Thymus (tissue), 11 donors: Measurements from ENCODE around the gene XRCC4. TPM values are rescaled to one million over a fixed set of nuclear protein-coding genes. Genes with fewer than 3 reads are reported as not detected.

ENCODE experiments used
- DNase-seq, 9 donors: peaks; one replicate each; pipeline ENCODE4 v3.0.0-alpha.2; 2013; ENCODE audit warnings: low spot score in 9 of 9, low read depth in 6 of 9, missing footprints in 1 of 9
- H3K27ac ChIP-seq, 2 donors: one replicate each; pipeline ENCODE4 v1.5.1; 2013; ENCODE audit warnings: control low read depth in 1 of 2, low read depth in 1 of 2, low read length in 1 of 2, mild to moderate bottlenecking in 1 of 2, moderate library complexity in 1 of 2
- H3K27me3 ChIP-seq, 2 donors: one replicate each; pipeline ENCODE4 v1.5.1; 2013; ENCODE audit warnings: low read length in 1 of 2; ENCODE audit not compliant: control insufficient read depth in 2 of 2, insufficient read depth in 1 of 2
- H3K36me3 ChIP-seq, 2 donors: one replicate each; pipeline ENCODE4 v1.5.1; 2013; ENCODE audit warnings: low read length in 1 of 2, mild to moderate bottlenecking in 1 of 2, moderate library complexity in 1 of 2; ENCODE audit not compliant: control insufficient read depth in 2 of 2, insufficient read depth in 2 of 2
- H3K4me1 ChIP-seq, 2 donors: one replicate each; pipeline ENCODE4 v1.5.1; 2013; ENCODE audit warnings: low read length in 2 of 2; ENCODE audit not compliant: control insufficient read depth in 2 of 2, insufficient read depth in 2 of 2
- H3K4me3 ChIP-seq, 2 donors: one replicate each; pipeline ENCODE4 v1.5.1; 2013; ENCODE audit warnings: low read length in 2 of 2, control low read depth in 1 of 2, mild to moderate bottlenecking in 1 of 2
- H3K9me3 ChIP-seq, 2 donors: one replicate each; pipeline ENCODE4 v1.5.1; 2013; ENCODE audit warnings: low read length in 1 of 2, mild to moderate bottlenecking in 1 of 2; ENCODE audit not compliant: control insufficient read depth in 2 of 2, insufficient read depth in 1 of 2
- WGBS: extraction: QIAGEN DNeasy Blood & Tissue Kit; methylation state at CpG from one replicate; pipeline ENCODE4 v1.1.7; 2013; 5-methylcytosine and 5-hydroxymethylcytosine counted together
- polyA plus RNA-seq: library from polyadenylated mRNA; stranded (reverse); fragments of 200-250 nt; gene quantifications from one replicate; pipeline ENCODE4 v1.2.3, GENCODE V29; 2013
- total RNA-seq: library from RNA; stranded (reverse); fragments of 120-200 nt; gene quantifications from one replicate; pipeline ENCODE4 v1.2.4, GENCODE V29; 2013
- donor health status: healthy.

Gene XRCC4
- total and polyA plus RNA-seq, 2 donors, result 12.5 to 21.3 TPM

DNA sequence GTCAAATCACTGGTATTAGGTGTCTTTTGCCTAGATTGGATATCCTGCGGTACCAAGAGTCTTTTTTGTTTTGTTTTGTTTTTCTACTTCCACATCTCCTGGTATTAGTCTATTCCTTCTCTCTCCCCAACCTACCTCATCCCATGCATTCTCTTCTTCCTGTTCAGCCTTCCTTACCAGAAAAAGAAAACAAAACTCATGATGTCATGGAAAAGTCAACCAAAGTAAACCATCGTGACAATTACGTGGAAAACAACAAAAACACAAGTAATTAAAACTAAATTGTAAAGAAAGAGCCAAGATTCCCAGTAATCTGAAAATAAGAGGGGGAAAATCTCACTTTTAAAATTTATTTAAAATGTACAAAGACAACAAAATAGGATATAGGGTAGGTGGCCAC, 38.4 kb upstream of the XRCC4 start:
- 98% methylated on average over 3 of the region's 3 CpGs for WGBS
- Histone ChIP-seq H3K36me3 (no peaks in the 10 kb centered on the region), H3K9me3 (no peaks in the 10 kb centered on the region), H3K27ac (no peak overlapping the region), H3K27me3 (no peaks in the 10 kb centered on the region), H3K4me1 (no peaks in the 10 kb centered on the region), H3K4me3 (no peak overlapping the region)
- no peak for DNase-seq

DNA sequence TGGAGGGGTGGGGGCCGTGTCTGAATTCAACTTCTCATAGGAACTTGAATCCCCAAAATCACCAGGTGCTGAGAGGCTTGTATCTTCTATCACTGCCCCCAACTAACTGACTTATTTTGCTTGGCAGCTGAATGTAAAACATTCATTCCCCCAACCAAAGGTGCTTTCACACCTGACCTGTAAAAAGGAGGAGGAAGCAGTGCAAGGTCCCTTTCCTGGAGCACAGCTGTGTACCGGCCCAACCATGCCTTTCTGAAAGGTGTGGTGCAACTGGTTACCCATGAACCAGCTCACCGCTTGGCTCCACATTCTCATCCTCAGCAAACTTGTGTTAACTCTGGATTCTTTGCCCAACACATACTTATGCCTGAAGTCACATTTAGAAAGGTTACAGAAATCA, 34.8 kb upstream of the XRCC4 start:
- Histone ChIP-seq H3K36me3 (peaks cover 0 to 4% of the 10 kb centered on the region in 2 donors), H3K4me3 (no peak overlapping the region), H3K27ac (no peak overlapping the region), H3K27me3 (no peaks in the 10 kb centered on the region), H3K9me3 (no peaks in the 10 kb centered on the region), H3K4me1 (no peaks in the 10 kb centered on the region)
- WGBS, result 97% methylated on average over 3 of the region's 3 CpGs
- DNase-seq, result no peak

DNA sequence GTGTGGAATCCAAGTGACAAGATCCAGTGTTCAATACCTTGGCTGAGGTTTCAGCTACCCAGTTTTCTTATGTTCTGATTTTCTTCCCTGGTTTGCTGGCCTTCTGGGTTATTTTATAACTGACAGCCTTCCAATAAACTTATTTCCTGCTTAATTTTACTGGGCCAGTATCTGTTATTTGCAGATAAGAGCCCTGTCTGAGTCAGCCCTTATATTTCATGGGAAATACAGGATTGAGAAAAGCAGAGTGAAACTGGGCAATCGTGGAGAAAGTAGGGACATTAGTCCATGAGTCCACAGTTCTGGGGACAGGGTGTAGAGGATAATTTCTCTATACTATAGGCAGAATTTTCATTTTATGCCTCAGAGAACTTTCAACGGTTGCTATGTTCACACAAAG, 32.4 kb upstream of the XRCC4 start:
- H3K36me3 ChIP-seq, result peaks cover 3 to 4% of the 10 kb centered on the region in 2 donors
- 97% methylated on average over 2 of the region's 2 CpGs for WGBS

DNA sequence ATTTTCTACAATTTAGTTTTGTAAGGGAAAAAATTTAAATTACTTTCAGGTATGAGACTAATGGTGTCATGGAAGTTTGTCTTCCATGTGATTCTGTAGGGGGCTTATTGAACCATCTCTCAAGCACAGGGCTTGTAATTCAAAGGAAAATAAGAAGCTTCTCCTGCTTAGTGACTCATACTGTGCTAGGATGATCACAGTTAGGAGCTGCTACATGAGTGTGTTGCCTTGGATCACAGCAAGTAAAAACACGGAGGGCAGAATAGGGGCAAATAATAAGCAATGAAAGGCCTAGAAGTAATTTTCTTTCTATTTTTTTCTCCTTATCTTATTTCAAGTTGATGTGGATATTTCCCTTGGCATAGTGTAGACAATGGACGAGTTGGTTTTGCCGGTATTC, 29.1 kb upstream of the XRCC4 start:
- Histone ChIP-seq H3K27ac (no peak overlapping the region), H3K36me3 (peaks cover 4 to 17% of the 10 kb centered on the region in 2 donors), H3K4me1 (no peaks in the 10 kb centered on the region), H3K9me3 (no peaks in the 10 kb centered on the region), H3K4me3 (no peak overlapping the region), H3K27me3 (no peaks in the 10 kb centered on the region)
- no peak for DNase-seq
- WGBS, result 98% methylated on average over 3 of the region's 3 CpGs

More for the DNA sequence above, 32.4 kb upstream of the XRCC4 start:
- H3K4me1 ChIP-seq, result no peaks in the 10 kb centered on the region
- no peaks in the 10 kb centered on the region for H3K27me3 ChIP-seq
- no peak overlapping the region for H3K27ac ChIP-seq
- no peak overlapping the region for H3K4me3 ChIP-seq
- H3K9me3 ChIP-seq, result no peaks in the 10 kb centered on the region
- no peak for DNase-seq

DNA sequence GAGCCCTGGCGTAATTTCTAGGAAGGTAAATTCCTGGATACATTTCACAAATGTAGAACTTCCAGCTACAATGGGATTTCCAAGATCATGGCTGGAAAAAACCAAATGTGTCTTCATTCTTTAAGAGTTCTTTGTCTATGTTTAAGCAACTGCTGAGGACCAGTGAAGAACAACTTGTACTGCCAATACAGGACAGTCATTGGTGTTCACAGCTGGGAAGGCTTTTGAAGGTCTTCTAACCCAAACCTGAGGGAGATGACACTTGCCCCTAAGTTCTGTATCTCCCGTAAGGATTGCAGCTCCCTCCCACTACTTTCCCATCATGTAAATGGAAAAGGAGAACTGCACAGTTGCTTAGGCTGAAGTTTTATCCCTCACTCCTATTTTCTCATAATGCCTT, 28.5 kb upstream of the XRCC4 start:
- no peak for DNase-seq
- Histone ChIP-seq H3K4me3 (no peak overlapping the region), H3K36me3 (peaks cover 4 to 17% of the 10 kb centered on the region in 2 donors), H3K27ac (no peak overlapping the region), H3K27me3 (no peaks in the 10 kb centered on the region), H3K9me3 (no peaks in the 10 kb centered on the region), H3K4me1 (no peaks in the 10 kb centered on the region)
- 98% methylated on average over 2 of the region's 2 CpGs for WGBS

DNA sequence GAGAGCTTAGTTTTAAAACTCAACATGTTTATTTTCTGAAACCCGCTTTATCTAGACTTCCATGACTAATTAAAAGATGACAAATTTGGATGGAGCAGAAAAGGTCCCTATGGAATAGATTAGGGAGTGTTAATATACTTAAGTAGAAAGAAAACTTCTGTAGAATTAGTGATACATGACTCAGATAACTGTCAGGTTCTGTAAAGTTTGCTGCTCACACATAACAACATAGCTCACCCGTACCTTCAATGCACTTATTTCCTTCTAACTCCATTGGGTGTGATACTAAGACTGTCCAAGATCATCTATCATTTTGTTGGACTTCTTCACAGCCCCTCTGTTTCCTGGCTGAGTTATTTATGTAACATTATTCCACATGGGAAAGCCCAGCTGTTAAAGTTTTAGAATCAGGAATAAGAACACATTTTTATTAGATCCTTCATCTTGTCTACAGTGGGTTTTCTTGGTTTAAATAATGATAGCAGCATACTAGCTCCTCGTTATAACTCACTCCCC, 27.9 kb upstream of the XRCC4 start:
- DNase-seq, result no peak

DNA sequence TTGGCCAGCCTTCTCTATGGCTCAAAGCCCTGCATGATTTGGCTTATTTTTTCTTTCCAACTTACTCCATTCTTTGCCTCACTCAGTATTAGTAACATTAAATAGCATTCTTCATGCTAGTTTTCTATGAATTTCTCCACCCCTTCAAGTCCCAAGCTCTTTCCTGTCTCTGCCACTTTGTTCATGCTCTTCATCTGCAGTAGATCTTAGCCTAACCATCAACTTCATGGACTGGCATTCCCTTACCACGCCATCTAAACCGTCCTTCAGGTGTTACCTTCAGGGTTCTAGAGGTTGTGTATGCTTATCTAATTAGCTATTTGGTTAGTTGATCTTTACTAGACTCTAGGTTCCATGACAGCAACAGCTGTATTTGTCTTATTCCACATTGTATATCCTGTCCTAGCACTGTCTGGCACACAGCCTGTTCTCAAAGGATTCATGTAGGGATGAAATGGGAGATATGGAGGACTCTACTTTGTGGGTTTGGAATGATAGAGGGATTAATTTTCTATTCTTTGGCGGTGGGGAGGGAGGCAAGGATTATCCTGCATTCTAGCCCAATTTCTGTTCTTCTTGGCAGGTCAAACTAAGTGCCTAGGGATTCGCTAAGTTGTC, 26.5 kb upstream of the XRCC4 start:
- Histone ChIP-seq H3K36me3 (peaks cover 0 to 29% of the 10 kb centered on the region in 2 donors), H3K27me3 (no peaks in the 10 kb centered on the region), H3K27ac (no peak overlapping the region)

More for the DNA sequence above, 27.9 kb upstream of the XRCC4 start:
- 97% methylated on average over 3 of the region's 3 CpGs for WGBS
- H3K27ac ChIP-seq, result no peak overlapping the region
- no peak overlapping the region for H3K4me3 ChIP-seq
- H3K4me1 ChIP-seq, result no peaks in the 10 kb centered on the region
- H3K36me3 ChIP-seq, result peaks cover 2 to 20% of the 10 kb centered on the region in 2 donors
- no peaks in the 10 kb centered on the region for H3K27me3 ChIP-seq
- H3K9me3 ChIP-seq, result no peaks in the 10 kb centered on the region

DNA sequence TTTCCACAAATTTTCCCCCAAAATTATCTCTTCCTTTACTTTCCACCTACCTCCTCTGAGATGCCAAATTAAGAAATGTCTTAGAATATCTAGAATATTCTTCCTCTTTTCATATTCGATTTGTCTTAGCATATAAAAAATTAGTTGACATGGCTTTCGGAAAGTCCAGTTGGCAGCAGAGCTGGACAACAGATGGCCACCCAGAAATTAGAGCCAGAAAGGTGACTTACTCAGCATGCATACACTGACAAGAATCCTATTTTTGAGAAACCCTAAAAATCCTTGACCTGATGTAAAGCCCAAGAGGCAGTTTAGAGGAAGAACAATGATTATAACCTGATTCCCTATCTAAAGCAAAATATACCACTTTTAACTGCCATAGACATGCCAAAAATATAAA, 22.2 kb upstream of the XRCC4 start:
- H3K4me1 ChIP-seq, result no peaks in the 10 kb centered on the region
- H3K9me3 ChIP-seq, result no peaks in the 10 kb centered on the region
- H3K36me3 ChIP-seq, result peaks cover 0 to 37% of the 10 kb centered on the region in 2 donors
- H3K4me3 ChIP-seq, result no peak overlapping the region
- no peak overlapping the region for H3K27ac ChIP-seq
- DNase-seq, result no peak
- WGBS, result 97% methylated on average over 2 of the region's 2 CpGs
- no peaks in the 10 kb centered on the region for H3K27me3 ChIP-seq

More for the DNA sequence above, 26.5 kb upstream of the XRCC4 start:
- Histone ChIP-seq H3K4me1 (no peaks in the 10 kb centered on the region), H3K4me3 (no peak overlapping the region), H3K9me3 (no peaks in the 10 kb centered on the region)
- 77% methylated on average over 4 of the region's 4 CpGs for WGBS
- DNase-seq, result no peak

DNA sequence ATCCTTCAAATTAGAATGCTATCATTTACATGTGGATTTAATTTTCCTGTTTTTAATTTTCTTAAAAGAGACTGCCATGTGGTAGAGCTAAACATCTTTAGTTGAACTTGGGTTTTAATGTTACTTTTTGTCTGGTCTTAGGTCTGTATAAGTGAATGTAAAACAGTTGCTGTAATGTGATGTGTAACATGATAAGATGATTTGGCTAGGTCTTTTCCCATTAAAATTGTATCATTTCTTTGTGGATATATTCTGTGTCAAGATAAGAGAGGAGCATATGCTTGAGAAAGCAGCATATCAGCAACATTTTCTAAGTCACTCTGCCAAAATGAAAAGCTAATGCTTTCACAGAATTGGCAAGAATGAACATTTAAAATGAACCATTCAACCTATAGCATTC, 18.6 kb upstream of the XRCC4 start:
- no peaks in the 10 kb centered on the region for H3K9me3 ChIP-seq
- H3K4me3 ChIP-seq, result no peak overlapping the region
- no peaks in the 10 kb centered on the region for H3K27me3 ChIP-seq
- H3K27ac ChIP-seq, result no peak overlapping the region
- no peaks in the 10 kb centered on the region for H3K4me1 ChIP-seq
- H3K36me3 ChIP-seq, result peaks cover 0 to 36% of the 10 kb centered on the region in 2 donors
- DNase-seq, result no peak
